Measurements from ENCODE around the gene ABCA13. TPM values are rescaled to one million over a fixed set of nuclear protein-coding genes. Genes with fewer than 3 reads are reported as not detected.

ABCA13 gene
- total RNA-seq, 1 donor from 2014 or later = 0.60 TPM

- no peak for TF ChIP-seq CTCF (conservative IDR thresholded peaks at IDR 0.05)
- no peak for DNase-seq (ENCODE audit: extremely low spot score, unreplicated experiment)
- H3K27me3 Mint-ChIP-seq = no peaks in the 10 kb centered on the region
- no peaks in the 10 kb centered on the region for H3K9me3 Mint-ChIP-seq
- no peaks in the 10 kb centered on the region for H3K36me3 Mint-ChIP-seq
- H3K4me1 Mint-ChIP-seq (ENCODE audit: unreplicated experiment) = peaks cover 8% of the 10 kb centered on the region
- H3K4me3 Mint-ChIP-seq = no peak overlapping the region
- no peak overlapping the region for H3K27ac Mint-ChIP-seq
These were observed 83.8 kb downstream of the ABCA13 start for GRCh38 chr7:48255046-48255445.

- no peak for DNase-seq (ENCODE audit: extremely low spot score, unreplicated experiment)
- H3K4me3 Mint-ChIP-seq = no peak overlapping the region
These were observed 88.4 kb downstream of the ABCA13 start for GRCh38 chr7:48259463-48260280.

GRCh38 chr7:48261696-48262095 is 90.4 kb downstream of the ABCA13 start:
- Mint-ChIP-seq H3K27ac (no peak overlapping the region), H3K9me3 (no peaks in the 10 kb centered on the region), H3K4me1 (ENCODE audit: unreplicated experiment) (no peaks in the 10 kb centered on the region), H3K36me3 (no peaks in the 10 kb centered on the region), H3K27me3 (no peaks in the 10 kb centered on the region), H3K4me3 (no peak overlapping the region)
- no peak for TF ChIP-seq CTCF (conservative IDR thresholded peaks at IDR 0.05)
- no peak for DNase-seq (ENCODE audit: extremely low spot score, unreplicated experiment)

More at GRCh38 chr7:48259463-48260280, 88.4 kb downstream of the ABCA13 start:
- TF ChIP-seq CTCF (conservative IDR thresholded peaks at IDR 0.05) = no peak
- H3K36me3 Mint-ChIP-seq = no peaks in the 10 kb centered on the region
- H3K27me3 Mint-ChIP-seq = no peaks in the 10 kb centered on the region
- no peaks in the 10 kb centered on the region for H3K9me3 Mint-ChIP-seq
- no peaks in the 10 kb centered on the region for H3K4me1 Mint-ChIP-seq (ENCODE audit: unreplicated experiment)
- no peak overlapping the region for H3K27ac Mint-ChIP-seq

- Mint-ChIP-seq H3K36me3 (no peaks in the 10 kb centered on the region), H3K4me1 (ENCODE audit: unreplicated experiment) (no peaks in the 10 kb centered on the region), H3K9me3 (no peaks in the 10 kb centered on the region), H3K27ac (no peak overlapping the region), H3K4me3 (no peak overlapping the region), H3K27me3 (no peaks in the 10 kb centered on the region)
- TF ChIP-seq CTCF (conservative IDR thresholded peaks at IDR 0.05) = no peak
- no peak for DNase-seq (ENCODE audit: extremely low spot score, unreplicated experiment)
These were observed 91.5 kb downstream of the ABCA13 start for GRCh38 chr7:48262606-48263310.

GRCh38 chr7:48263311-48263650 is 92.0 kb downstream of the ABCA13 start:
- Mint-ChIP-seq H3K4me3 (no peak overlapping the region), H3K27ac (no peak overlapping the region), H3K4me1 (ENCODE audit: unreplicated experiment) (no peaks in the 10 kb centered on the region), H3K9me3 (no peaks in the 10 kb centered on the region), H3K27me3 (no peaks in the 10 kb centered on the region), H3K36me3 (no peaks in the 10 kb centered on the region)
- no peak for DNase-seq (ENCODE audit: extremely low spot score, unreplicated experiment)
- no peak for TF ChIP-seq CTCF (conservative IDR thresholded peaks at IDR 0.05)

All from type B pancreatic cell (in vitro differentiated cells).